Small intestine (tissue), 7 donors: ENCODE results near the gene SORCS2. TPM values are rescaled to one million over a fixed set of nuclear protein-coding genes. Genes with fewer than 3 reads are reported as not detected.

Experiments used
- DNase-seq, 2 donors: peaks; one replicate each; pipeline versions ENCODE4 v3.0.0 to v3.0.0-alpha.2; 2013
- FAIRE-seq: peaks from 2 replicates; lab custom pipeline; 2012; peaks lifted over from hg19 to GRCh38; lab: Jason Lieb, UNC
- H3K27ac ChIP-seq, 3 donors: one replicate each; pipeline ENCODE4 v1.5.1; 2013; ENCODE audit warnings: low read length in 2 of 3, mild to moderate bottlenecking in 2 of 3, control low read depth in 1 of 3, inconsistent platforms in 1 of 3, low read depth in 1 of 3, moderate library complexity in 1 of 3
- H3K27me3 ChIP-seq, 3 donors: one replicate each; pipeline ENCODE4 v1.6.1; 2013; ENCODE audit warnings: low read length in 3 of 3, inconsistent platforms in 1 of 3; ENCODE audit not compliant: control insufficient read depth in 3 of 3, insufficient read depth in 3 of 3
- H3K36me3 ChIP-seq, 3 donors: one replicate each; pipeline ENCODE4 v1.6.1; 2013; ENCODE audit warnings: low read length in 3 of 3, inconsistent platforms in 1 of 3, low read depth in 1 of 3, mild to moderate bottlenecking in 1 of 3, moderate library complexity in 1 of 3; ENCODE audit not compliant: control insufficient read depth in 3 of 3, insufficient read depth in 2 of 3
- H3K4me1 ChIP-seq, 3 donors: one replicate each; pipeline ENCODE4 v1.6.1; 2013; ENCODE audit warnings: low read length in 2 of 3, inconsistent platforms in 1 of 3, low read depth in 1 of 3, mild to moderate bottlenecking in 1 of 3, moderate library complexity in 1 of 3; ENCODE audit not compliant: control insufficient read depth in 3 of 3, insufficient read depth in 2 of 3
- H3K4me3 ChIP-seq, 3 donors: one replicate each; pipeline ENCODE4 v1.5.1; 2013; ENCODE audit warnings: low read length in 3 of 3, control low read depth in 1 of 3, inconsistent platforms in 1 of 3, low read depth in 1 of 3, mild to moderate bottlenecking in 1 of 3, moderate library complexity in 1 of 3
- H3K9me3 ChIP-seq, 2 donors: one replicate each; pipeline ENCODE4 v1.6.1; 2013; ENCODE audit warnings: low read depth in 1 of 2, low read length in 1 of 2; ENCODE audit not compliant: control insufficient read depth in 2 of 2, insufficient read depth in 1 of 2
- WGBS, 3 donors: extraction: QIAGEN DNeasy Blood & Tissue Kit; methylation state at CpG; one replicate each; pipeline ENCODE4 v1.1.7; 2013; 5-methylcytosine and 5-hydroxymethylcytosine counted together
- polyA plus RNA-seq, 4 donors: library from polyadenylated mRNA; stranded (reverse) in 3 of 4; unstranded in 1 of 4; fragments of 200-250 nt in 3 of 4; fragments of 120-200 nt in 1 of 4; gene quantifications; one replicate each; pipeline versions ENCODE4 v1.2.1 to v1.2.3, GENCODE V29; 2013
- donor health status: healthy with polysubstance abuse.
- donor health status: control.
- donor health status: control.
- donor health status: Bipolar disorder and iron deficiency.
- donor health status: healthy.

Gene SORCS2
- polyA plus RNA-seq, 4 donors, result 0.63 to 3.3 (median 2.2) TPM; not detected in 1

- no peaks in the 10 kb centered on the region for H3K36me3 ChIP-seq
Observed at GRCh38 chr4:7390906-7391636, 198.7 kb downstream of the SORCS2 start.

GRCh38 chr4:7391637-7392437 lies 199.5 kb downstream of the SORCS2 start:
- Histone ChIP-seq H3K27me3 (no peaks in the 10 kb centered on the region), H3K4me3 (no peak overlapping the region), H3K36me3 (no peaks in the 10 kb centered on the region), H3K9me3 (no peaks in the 10 kb centered on the region), H3K27ac (no peak overlapping the region), H3K4me1 (peaks cover 0 to 9% (median 0%) of the 10 kb centered on the region in 3 donors)
- DNase-seq (no peak), FAIRE-seq (no peak)
- 67 to 80% (median 68%) methylated on average over 18 of the region's 18 CpGs for WGBS, 3 donors

More at GRCh38 chr4:7390906-7391636, 198.7 kb downstream of the SORCS2 start:
- DNase-seq (no peak), FAIRE-seq (no peak)
- Histone ChIP-seq H3K9me3 (no peaks in the 10 kb centered on the region), H3K4me1 (peaks cover 0 to 9% (median 0%) of the 10 kb centered on the region in 3 donors), H3K27ac (no peak overlapping the region), H3K27me3 (no peaks in the 10 kb centered on the region), H3K4me3 (no peak overlapping the region)
- 76 to 78% (median 77%) methylated on average over 18 of the region's 18 CpGs for WGBS, 3 donors

- FAIRE-seq, result no peak
- no peak overlapping the region for H3K4me3 ChIP-seq
- H3K9me3 ChIP-seq, result no peaks in the 10 kb centered on the region
- H3K27me3 ChIP-seq, result peaks cover 0 to 3% (median 0%) of the 10 kb centered on the region in 3 donors
- WGBS, 3 donors, result 66 to 79% (median 77%) methylated on average over 31 to 32 of the region's 32 CpGs
- DNase-seq, result no peak
- H3K36me3 ChIP-seq, result no peaks in the 10 kb centered on the region
- H3K27ac ChIP-seq, result no peak overlapping the region
- peaks cover 0 to 9% (median 0%) of the 10 kb centered on the region in 3 donors for H3K4me1 ChIP-seq
Observed at GRCh38 chr4:7392438-7393421, 200.4 kb downstream of the SORCS2 start.

- peaks cover 0 to 3% (median 0%) of the 10 kb centered on the region in 3 donors for H3K27me3 ChIP-seq
- no peaks in the 10 kb centered on the region for H3K9me3 ChIP-seq
- no peaks in the 10 kb centered on the region for H3K36me3 ChIP-seq
- no peak overlapping the region for H3K27ac ChIP-seq
- no peak overlapping the region for H3K4me3 ChIP-seq
- 68 to 78% (median 71%) methylated on average over 29 of the region's 29 CpGs for WGBS, 3 donors
- H3K4me1 ChIP-seq, result peaks cover 0 to 13% (median 0%) of the 10 kb centered on the region in 3 donors
- DNase-seq, result no peak
- no peak for FAIRE-seq
Observed at GRCh38 chr4:7393601-7394575, 201.6 kb downstream of the SORCS2 start.

- FAIRE-seq (no peak), DNase-seq (peak; percentile 16 to 69)
- H3K36me3 ChIP-seq, result no peaks in the 10 kb centered on the region
- WGBS, 3 donors, result 16 to 61% (median 34%) methylated on average over 21 of the region's 21 CpGs
- no peak overlapping the region for H3K27ac ChIP-seq
- H3K27me3 ChIP-seq, result peaks cover 0 to 3% (median 0%) of the 10 kb centered on the region in 3 donors
- peaks cover 0 to 13% (median 0%) of the 10 kb centered on the region in 3 donors for H3K4me1 ChIP-seq
- no peak overlapping the region for H3K4me3 ChIP-seq
- no peaks in the 10 kb centered on the region for H3K9me3 ChIP-seq
Observed at GRCh38 chr4:7394681-7395451, 202.5 kb downstream of the SORCS2 start.

GRCh38 chr4:7395645-7396044 lies 203.3 kb downstream of the SORCS2 start:
- Histone ChIP-seq H3K36me3 (no peaks in the 10 kb centered on the region), H3K4me1 (peaks cover 0 to 13% (median 0%) of the 10 kb centered on the region in 3 donors), H3K27ac (no peak overlapping the region), H3K9me3 (no peaks in the 10 kb centered on the region), H3K4me3 (no peak overlapping the region), H3K27me3 (peaks cover 0 to 3% (median 0%) of the 10 kb centered on the region in 3 donors)
- no peak for FAIRE-seq
- WGBS, 3 donors, result 65 to 78% (median 69%) methylated on average over 8 of the region's 8 CpGs
- DNase-seq, result no peak
